HG03108 (cell line): ENCODE data around the gene MED13L.
"Not testable (repeated sequence)": the region's sequence is repeated elsewhere in the genome, so short reads cannot be mapped to it uniquely, and the experiment has no call there.

Experiments used
- ATAC-seq: cut with Tn5 transposase; IDR thresholded peaks from one replicate; pipeline ENCODE4 v1.9.1; 2021; ENCODE audit warnings: moderate library complexity; ENCODE audit not compliant: unreplicated experiment

MED13L gene

DNA sequence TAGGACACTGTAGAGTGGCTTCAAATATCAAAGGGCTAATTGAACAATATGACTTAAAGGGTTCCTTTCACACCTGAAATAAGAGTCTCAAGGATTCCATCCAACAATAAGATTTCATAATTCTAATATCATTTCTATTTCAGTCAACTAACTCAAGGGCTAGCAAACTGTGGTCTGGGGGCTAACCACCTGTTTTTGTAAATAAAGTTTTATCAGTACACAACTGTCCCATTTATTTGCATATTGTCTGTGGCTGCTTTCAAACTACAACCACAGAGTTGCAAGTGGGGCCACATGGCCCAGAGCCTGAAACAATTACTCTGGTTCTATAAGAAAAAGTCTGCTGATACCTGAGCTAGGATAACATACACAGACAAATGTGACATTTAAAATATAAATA lies 29.1 kb downstream of the MED13L start:
- ATAC-seq, result no peak

DNA sequence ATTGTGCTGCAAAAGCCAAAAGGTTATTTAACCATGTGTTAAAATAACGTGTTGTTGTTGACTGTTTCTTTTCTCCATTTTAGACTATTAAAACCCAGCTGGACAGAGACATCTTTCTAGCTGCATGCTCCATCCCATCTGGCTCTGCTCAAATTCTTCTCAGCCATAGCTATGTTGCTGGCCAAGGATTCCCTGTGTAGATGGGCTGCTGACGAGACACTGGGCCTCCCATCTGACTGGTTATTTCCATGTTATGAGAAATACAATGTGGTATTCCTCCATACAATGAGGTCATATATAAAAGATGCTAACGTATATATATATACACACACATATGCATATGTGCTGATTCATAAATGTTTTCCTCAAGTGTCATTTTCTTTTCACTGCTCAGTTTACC lies 30.1 kb downstream of the MED13L start:
- no peak for ATAC-seq

DNA sequence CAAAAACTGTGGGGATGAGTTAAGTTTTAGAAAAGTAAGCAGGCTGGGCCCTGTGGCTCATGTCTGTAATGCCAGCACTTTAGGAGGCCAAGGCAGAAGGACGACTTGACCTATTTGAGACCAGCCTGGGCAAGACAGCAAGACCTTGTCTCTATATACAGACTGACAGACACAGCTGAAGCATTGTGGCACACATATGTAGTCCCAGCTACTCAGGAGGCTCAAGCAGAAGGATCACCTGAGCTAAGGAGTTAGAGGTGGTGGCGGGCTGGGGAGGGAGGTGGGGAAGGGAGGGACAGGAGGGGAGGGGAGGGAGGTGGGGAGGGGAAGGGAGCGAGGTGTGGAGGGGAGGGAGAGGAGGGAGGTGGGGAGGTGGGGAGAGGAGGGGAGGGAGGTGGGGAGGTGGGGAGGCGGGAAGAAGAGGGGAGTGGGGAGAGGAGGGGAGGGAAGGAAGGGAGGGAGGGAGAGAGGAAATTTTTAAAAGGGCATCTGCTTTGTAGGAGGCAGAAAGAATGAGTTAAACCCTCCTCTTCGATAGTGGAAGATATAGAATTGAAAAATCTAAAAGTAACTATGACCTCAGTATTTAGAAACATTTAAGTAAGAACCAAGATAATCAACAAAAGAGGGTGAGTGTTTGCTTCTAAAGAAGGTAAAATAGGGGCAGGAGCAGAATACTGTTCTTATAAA lies 30.9 kb downstream of the MED13L start:
- no peak for ATAC-seq

DNA sequence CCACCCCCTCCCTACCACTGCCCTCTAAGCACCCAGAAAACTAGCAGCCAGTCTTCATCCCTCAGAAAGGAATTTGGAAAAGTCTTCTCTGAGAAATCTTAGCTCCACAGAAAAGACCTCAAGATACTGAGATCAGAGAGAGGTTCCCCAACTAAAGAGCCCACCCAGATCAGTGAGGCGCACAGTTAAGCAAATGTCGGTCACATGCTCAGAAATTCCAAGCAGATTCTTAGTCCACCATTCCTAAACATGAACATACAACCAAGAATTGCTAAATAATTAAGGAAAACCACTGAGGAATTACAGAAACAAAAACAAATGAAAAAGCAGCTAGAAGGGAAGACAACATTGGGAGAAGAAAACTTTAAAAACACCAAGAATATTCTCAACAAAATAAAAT lies 32.3 kb downstream of the MED13L start:
- ATAC-seq, result no peak

DNA sequence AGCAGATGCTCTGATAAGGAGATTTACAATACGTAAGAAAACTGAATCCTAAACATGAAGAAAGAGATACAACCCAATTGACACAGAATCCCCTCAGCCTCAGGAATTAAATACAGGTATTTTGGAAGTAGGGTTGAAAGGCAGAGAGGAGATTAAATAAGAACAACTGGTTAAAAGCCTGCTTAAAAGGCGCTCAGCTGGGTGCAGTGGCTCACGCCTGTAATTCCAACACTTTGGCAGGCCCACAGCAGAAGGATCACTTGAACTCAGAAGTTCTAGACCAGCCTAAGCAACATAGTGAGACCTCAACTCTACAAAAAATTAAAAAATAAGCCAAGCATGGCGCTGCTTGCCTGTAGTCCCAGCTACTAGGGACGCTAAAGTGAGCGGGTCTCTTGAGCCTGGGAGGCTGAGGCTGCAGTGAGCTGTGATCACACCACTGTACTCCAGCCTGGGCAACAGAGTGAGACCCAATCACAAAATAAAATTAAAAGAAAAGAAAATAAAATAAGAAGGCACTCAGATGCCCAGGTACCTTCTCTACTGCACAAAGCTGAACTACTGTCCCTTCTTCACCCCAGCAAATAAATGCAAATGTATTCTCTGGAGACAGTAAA lies 32.9 kb downstream of the MED13L start:
- ATAC-seq, result no peak

DNA sequence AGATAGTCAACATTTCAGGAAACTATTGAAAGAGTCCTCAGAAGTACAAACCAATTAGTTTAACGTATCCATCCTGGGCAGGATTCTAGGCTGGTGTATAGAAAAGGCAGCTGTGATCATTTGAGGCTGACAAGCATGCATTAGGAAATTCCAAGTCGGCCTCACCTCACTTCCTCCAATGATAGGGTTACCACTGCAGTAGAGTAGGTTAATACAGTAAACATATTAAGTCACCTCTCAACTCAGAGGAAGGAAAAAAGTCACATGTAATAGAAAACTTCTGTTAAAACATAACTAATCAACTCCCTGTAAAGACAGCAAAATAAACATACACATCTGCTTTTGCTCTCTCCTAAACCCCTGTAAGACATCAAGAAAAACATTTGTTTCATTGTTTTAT lies 33.5 kb downstream of the MED13L start:
- no peak for ATAC-seq

DNA sequence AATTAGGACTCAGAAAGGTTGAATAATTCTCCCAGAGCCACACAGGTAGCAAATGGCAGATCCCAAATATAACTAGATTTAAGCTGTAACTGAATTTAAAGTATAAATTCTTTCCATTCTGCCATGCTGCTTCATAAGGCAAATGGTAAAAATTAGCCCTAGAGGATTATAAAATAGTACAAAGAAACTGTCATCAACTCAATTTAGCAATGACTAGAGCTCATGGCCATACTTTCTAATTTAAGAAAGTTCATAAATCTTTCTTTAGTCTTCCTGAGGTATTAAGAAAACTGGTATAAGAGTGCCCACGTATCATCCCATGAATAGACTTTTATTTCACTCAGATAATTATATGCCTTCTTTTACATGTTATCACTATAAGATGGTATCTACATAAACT lies 34.8 kb downstream of the MED13L start:
- ATAC-seq, result no peak

DNA sequence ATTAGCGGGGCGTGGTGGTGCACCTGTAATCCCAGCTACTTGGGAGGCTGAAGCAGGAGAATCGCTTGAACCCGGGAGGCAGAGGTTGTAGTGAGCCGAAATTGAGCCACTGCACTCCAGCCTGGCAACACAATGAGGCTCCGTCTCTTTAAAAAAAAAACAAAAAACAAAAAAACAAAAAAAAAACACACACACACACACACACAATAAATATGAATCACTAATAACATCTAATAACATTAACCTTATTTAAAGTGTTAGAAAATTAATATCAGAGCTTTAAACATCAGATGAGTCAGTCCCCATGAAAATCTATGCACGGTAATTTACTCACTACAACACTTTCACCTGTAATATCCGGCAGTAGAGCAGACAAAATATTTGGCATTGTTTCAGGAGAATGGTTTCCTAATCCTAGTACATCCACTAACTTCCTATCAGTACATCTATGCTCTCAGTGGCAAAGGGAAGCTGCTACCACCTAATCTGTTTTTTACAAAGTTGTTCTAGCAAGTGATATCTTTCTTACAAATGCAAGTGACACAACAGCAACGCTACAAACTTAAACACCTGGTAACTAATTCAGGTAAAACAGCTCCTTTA lies 36.2 kb downstream of the MED13L start:
- ATAC-seq, result no peak

DNA sequence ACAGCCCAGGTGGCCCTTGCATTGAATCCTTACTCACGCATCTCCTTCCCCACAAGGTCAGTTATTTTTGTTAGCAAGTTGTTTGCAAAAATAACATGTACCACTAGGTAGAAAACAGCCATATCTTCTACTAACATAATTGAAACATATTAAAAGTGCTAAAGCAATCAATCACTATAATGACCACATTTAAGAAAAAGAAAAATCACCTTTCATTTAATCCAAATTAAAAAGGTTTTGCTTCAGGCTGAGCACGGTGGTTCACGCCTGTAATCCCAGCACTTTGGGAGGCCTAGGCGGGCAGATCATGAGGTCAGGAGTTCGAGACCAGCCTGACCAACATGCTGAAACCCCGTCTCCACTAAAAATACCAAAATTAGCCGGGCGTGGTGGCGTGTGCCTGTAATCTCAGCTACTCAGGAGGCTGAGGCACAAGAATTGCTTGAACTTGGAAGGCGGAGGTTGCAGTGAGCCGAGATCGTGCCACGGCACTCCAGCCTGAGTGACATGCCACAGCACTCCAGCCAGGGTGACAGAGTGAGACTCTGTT lies 38.8 kb downstream of the MED13L start:
- not testable (repeated sequence) for ATAC-seq

DNA sequence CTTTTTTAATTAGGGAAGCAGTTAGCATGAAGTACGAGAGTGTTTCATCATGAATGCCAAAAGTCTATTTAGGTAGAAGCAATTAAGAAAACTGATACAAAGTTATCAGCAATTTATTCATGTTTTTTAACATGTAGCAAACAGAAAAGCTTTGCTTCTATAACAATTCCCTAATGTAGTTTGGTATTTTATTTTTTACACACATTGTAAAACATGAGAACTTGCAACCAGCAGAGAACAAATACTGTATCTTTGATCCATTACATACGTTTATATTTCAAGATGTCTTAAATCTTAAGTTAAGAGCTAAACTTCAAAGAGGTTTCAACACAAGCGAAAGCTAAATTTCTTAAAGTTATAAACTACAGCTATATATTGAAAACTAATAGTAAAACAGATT lies 39.3 kb downstream of the MED13L start:
- no peak for ATAC-seq

DNA sequence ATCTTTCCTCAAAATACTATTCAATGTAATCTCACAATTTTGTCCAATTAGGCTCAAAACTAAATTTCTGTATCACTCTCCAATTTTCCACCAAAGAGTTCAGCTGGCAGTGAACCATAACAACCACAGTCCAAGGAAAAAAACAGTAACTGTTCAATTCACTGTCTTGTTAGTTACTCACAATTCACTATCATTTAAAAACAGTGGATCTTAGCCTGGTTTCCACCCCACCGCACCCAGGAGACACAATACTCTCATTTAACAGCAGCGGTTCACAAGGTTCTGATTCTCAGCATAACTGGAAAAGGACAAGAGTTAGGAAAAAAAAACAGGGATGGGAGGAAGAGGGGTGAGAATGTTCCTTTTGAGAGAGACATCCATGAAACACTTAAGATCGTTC lies 40.5 kb downstream of the MED13L start:
- ATAC-seq, result no peak

DNA sequence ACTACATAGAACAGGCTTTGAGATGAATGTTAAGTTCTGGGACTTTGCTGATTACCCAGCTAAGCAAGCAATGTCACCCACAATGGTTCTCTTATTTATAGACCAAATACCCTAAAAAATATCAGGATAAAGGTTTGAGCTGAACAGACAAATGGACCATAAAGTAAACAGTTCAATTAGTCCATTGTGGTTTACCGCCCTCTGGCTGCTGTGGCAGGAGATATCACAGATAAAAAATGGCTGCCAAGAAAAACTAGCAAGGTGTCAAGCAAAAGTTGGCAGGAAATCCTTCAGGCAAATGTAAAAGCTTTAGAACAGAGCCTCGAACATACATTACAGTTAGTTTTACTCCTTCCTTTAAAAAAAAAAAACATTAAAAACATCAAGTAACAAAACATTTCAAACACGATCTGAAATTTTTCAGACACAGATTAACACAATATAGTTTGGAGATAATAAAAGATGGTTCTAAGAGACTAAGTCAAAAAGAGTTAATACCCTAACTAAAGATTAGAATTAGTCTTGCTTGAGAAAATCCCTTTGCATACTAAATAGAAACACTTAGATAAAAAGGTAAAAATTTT lies 41.3 kb downstream of the MED13L start:
- ATAC-seq, result no peak

DNA sequence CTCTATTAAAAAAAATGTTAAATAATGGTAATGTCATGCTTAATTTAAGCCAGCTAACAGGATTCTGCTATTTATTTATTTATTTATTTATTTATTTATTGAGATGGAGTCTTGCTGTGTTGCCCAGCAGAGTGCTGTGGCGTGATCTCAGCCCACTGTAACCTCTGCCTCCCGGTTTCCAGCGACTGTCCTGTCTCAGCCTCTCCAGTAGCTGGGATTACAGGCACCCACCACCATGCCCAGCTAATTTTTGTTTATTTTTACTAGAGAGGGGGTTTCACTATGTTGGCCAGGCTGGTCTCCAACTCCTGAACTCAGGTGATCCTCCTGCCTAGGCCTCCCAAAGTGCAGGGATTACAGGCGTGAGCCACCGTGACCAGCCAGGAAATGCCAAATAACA lies 43.3 kb downstream of the MED13L start:
- ATAC-seq, result not testable (repeated sequence)

DNA sequence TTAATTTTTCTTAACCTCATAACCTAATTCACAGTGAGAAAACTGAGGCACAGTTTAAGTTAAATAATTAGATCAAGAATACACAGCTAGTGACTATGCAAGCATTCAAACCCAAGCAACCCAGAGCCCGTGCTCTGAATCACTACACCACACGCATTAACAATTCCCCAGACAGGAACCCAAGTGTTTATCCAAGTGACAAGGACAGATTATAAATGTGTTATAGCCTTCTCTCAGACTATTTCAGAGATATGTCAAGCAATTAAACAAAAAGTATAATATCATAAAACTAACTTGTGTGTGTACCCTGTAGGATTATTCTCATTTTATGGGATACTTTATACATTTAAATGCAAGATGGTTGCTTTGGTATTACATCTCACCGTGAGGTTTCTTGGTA lies 43.8 kb downstream of the MED13L start:
- no peak for ATAC-seq

DNA sequence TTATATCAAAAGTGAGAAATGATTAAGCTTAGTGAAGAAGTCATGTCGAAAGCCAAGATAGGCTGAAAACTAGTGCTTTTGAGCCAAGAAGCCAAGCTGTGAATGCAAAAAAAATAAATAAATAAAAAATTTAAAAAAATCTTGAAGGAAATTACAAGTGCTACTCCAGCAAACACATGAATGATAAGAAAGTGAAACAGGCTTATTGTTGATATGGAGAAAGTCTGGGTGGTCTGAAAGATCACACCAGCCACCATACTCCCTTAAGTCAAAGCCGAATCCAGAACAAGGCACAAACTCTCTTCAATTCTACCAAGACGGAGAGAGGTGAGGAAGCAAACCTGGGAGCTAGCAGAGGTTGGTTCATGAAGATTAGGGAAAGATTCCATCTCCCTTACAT lies 49.7 kb downstream of the MED13L start:
- ATAC-seq, result no peak

DNA sequence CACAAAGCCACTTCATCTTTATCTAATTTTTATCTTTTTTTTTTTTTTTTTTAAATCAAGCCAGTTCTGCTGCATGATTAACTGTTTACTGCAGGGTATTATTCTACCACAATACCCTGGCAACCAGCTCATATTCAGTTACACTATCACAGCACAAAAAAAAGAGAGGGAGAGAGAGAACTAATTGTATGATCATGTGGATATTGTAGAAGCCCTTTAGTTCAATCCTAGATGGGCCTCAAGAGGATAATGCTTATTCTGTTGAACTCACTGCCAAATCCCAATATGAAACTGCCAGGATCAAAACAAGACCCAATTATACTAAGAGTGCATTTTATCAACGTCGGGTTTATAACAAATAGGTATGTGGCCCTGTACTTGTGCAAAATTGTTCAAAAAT lies 51.5 kb downstream of the MED13L start:
- ATAC-seq, result no peak

DNA sequence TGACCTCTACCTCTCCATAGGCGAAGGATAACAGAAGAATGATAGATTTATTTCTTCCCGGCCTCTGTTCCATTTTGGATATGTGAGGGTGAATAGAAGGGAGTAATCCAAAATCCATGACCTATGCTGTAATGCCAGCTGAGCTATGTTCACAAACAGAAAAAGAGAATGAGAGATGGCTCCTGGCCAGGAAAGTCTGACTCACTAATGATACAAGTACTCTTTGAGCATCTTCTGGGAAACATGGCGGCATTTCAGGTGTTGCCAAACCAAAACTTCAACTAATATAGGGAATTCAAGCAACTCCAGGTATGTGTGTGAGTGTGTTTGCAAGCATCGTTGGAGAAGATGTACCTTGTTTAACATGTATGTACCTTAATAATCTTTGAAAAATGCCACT lies 55.1 kb downstream of the MED13L start:
- ATAC-seq, result no peak

DNA sequence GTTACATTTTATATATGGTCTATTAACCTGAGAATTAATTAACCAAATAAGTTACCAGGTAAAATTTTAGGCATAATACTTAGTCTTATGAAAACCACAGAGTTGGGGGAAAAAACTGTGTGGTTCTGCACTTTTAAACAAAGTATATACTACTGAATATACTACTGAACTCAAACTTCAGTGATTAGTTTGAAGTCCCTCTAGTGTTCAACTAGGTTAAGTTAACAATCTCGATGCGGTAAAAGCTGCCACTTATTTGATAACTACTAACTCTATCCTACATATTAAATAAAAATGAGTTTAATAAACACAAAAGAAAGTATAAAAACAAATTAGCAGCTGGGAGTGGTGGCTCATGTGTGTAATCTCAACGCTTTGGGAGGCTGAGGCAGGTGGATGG lies 56.7 kb downstream of the MED13L start:
- ATAC-seq, result no peak

DNA sequence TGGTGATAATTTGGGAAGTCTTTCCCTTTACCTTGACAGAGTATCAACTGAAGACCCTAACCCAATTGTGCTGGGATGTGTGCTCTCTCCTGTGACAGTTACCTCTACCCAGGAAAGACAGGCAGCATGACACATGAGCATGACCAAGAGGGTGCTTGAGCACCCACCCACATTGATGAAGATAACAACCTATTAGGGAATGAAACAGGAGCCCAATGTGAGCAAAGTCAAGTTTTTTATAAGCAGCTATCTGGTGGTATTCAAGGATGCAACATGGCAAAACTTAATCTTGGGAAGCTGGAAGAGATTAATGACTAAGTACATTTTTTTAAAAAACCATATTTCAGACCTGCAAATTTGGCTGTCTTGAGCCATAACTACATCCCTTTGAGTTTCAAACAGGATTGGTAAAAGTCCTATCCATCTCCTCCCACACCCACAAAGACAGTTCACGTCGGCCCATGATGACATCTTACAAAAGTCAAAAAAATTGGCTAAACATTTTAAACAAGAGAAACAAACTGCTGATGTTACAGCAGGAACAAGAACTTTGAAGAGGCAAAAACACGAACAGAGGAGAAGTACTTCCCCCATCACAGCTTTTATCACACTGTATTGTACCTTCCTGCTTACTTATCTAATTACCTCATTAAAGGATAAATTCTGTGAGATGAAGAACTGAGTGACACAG lies 60.3 kb downstream of the MED13L start:
- no peak for ATAC-seq

DNA sequence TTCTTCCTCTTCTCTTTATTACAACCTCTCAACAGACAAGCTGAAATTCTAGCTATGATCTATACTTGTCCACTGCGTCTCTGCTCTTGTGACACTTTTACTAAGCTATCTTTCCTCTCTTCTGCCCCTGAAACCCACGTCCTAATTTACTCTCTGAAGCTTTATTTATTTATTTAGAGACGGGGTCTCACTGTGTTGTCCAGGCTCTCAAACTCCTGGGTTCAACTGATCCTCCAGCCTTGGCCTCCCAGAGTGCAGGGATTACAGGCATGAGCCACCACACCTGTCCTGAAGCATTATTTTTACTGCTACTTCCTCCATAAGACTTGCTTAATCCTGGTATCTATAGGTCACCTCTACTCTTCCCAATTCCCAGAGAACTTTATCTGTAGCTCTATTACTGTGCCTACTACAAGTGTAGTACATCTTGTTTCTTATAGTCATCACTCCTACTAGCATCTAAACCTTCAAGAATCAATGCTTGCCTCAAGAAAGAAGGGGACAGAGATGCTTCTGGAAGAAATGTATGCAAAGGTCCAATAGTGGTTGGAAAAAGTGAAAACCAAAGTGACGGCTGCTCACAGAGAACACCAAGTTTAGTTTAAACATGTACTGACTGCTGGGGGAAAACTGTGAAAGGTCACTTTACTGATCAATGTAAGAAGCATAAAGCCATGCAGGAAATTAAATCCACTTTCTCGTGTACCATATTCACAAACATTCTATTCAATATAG lies 61.3 kb downstream of the MED13L start:
- no peak for ATAC-seq

DNA sequence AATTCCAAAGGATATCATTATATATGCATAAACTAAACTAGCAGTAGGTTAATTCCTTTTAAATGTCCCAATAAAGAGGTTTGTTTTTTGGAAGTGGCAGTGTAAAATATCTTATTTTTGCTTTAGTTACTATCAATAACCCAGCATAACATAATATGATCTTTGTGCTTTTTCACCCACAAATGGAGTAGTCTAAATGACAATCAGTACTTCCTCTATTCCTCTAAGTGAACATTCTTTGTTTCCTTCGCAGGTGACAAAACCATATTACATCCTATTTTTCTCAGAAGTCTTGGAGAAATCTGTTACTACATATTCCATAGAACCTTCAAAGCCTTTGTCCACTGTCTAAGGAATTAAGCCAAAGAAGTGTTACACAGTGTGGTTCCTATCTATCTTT lies 62.5 kb downstream of the MED13L start:
- ATAC-seq, result no peak
